CD4-positive, alpha-beta memory T cell (primary cell): ENCODE data around the gene ARTN. TPM values are rescaled to one million over a fixed set of nuclear protein-coding genes. Genes with fewer than 3 reads are reported as not detected.

Experiments
- CTCF ChIA-PET: fragments of 350-600 bp; sonication (Branson Sonifier 250); formaldehyde crosslinking; loops from one replicate; lab custom pipeline; 2021; ENCODE audit warnings: inconsistent platforms; ENCODE audit not compliant: partially characterized antibody; lab: Charles Lee
- POLR2A ChIA-PET: fragments of 350-600 bp; sonication (Branson Sonifier 250); formaldehyde crosslinking; loops from one replicate; lab custom pipeline; 2021; ENCODE audit not compliant: partially characterized antibody; lab: Charles Lee
- DNase-seq, 5 donors: peaks; one replicate each; pipeline versions ENCODE4 v3.0.0 to v3.0.0-alpha.2; 2020 to 2022; ENCODE audit warnings: mixed read lengths in 1 of 5
- H3K27ac ChIP-seq: one replicate; pipeline ENCODE4 v1.7.0; 2013; ENCODE audit warnings: low read depth, low read length
- H3K27me3 ChIP-seq: 2 replicates; pipeline ENCODE4 v1.7.0; 2013; ENCODE audit warnings: mild to moderate bottlenecking, low read length, moderate library complexity; ENCODE audit not compliant: insufficient read depth
- H3K36me3 ChIP-seq: 2 replicates; pipeline ENCODE4 v1.7.0; 2013; ENCODE audit warnings: mild to moderate bottlenecking, low read length, moderate library complexity; ENCODE audit not compliant: insufficient read depth
- H3K4me1 ChIP-seq: 2 replicates; pipeline ENCODE4 v1.7.0; 2013; ENCODE audit warnings: mild to moderate bottlenecking, low read length, moderate library complexity; ENCODE audit not compliant: insufficient read depth
- H3K4me3 ChIP-seq, 2 donors: one replicate each; pipeline ENCODE4 v1.7.0; 2013; ENCODE audit warnings: low read length in 2 of 2, mild to moderate bottlenecking in 1 of 2
- H3K9me3 ChIP-seq, 2 donors: one replicate each; pipeline ENCODE4 v1.7.0; 2013; ENCODE audit warnings: low read length in 2 of 2, control low read depth in 1 of 2; ENCODE audit not compliant: control insufficient read depth in 1 of 2
- H3K27ac Mint-ChIP-seq, 7 donors: one replicate each; pipeline ENCODE4 v1.8.0; 2020 to 2021; ENCODE audit warnings: mixed read lengths in 7 of 7, mild to moderate bottlenecking in 6 of 7, inconsistent platforms in 3 of 7, moderate library complexity in 3 of 7
- H3K27me3 Mint-ChIP-seq, 2 donors: one replicate each; pipeline ENCODE4 v1.8.0; 2020 to 2021; ENCODE audit warnings: mixed read lengths in 2 of 2
- H3K36me3 Mint-ChIP-seq, 2 donors: one replicate each; pipeline ENCODE4 v1.8.0; 2020 to 2021; ENCODE audit warnings: mixed read lengths in 2 of 2, inconsistent platforms in 1 of 2, mild to moderate bottlenecking in 1 of 2
- H3K4me1 Mint-ChIP-seq, 4 donors: one replicate each; pipeline ENCODE4 v1.8.0; 2020 to 2021; ENCODE audit warnings: mixed read lengths in 4 of 4, mild to moderate bottlenecking in 1 of 4
- H3K4me3 Mint-ChIP-seq, 8 donors: one replicate each; pipeline ENCODE4 v1.8.0; 2020 to 2021; ENCODE audit warnings: mixed read lengths in 8 of 8, mild to moderate bottlenecking in 7 of 8, moderate library complexity in 6 of 8, inconsistent platforms in 3 of 8
- H3K9me3 Mint-ChIP-seq, 8 donors: one replicate each; pipeline ENCODE4 v1.8.0; 2020 to 2021; ENCODE audit warnings: mixed read lengths in 8 of 8, mild to moderate bottlenecking in 5 of 8, inconsistent platforms in 3 of 8, moderate library complexity in 1 of 8
- intact Hi-C: fragments of 100-400 bp; cut with micrococcal nuclease; formaldehyde crosslinking; loops from one replicate; pipeline ENCODE4 v1.15.1; 2023
- polyA plus RNA-seq, 2 donors: library from polyadenylated mRNA; unstranded; fragments of 300-500 nt; fragmentation: Illumina TruSeq; gene quantifications; one replicate each; pipeline ENCODE4 v1.2.3, GENCODE V29; 2021
- total RNA-seq, 2 experiments: library from RNA; stranded (reverse); gene quantifications; one replicate each; pipeline ENCODE4 v1.2.3, GENCODE V29; 2021

Gene ARTN, protein sequence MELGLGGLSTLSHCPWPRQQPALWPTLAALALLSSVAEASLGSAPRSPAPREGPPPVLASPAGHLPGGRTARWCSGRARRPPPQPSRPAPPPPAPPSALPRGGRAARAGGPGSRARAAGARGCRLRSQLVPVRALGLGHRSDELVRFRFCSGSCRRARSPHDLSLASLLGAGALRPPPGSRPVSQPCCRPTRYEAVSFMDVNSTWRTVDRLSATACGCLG
- total RNA-seq (under 1 TPM in 1 of 2 experiments, not detected in 1; 0.41 TPM), polyA plus RNA-seq (not detected)

DNA sequence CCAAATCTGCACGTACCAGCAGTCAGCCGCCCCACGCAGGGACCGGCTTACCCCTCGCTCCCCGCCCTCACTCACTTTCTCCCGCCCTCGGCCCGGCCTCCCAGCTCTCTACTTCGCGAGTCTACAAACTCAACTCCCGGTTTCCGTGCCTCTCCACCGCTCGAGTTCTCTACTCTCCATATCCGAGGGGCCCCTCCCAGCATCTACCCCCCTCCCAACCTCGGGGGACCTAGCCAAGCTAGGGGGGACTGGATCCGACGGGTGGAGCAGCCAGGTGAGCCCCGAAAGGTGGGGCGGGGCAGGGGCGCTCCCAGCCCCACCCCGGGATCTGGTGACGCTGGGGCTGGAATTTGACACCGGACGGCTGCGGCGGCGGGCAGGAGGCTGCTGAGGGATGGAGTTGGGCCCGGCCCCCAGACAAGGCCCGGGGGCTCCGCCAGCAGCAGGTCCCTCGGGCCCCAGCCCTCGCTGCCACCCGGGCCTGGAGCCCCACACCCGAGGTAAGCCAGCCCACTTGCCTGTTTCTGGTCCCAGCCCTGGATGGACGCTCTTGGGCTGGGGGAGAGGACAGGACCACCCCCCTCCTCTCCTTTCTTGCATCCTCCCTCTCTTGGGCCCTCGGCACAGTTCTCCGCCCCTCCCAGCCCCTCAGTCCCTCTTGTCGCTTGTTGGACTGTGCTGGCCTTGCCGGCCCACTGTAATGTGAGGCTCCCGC lies at the start of gene ARTN:
ARTN (plus strand) TSS at position 416 of the 715 bp plus-strand sequence. CDS start 1,856 bp downstream, outside the sequence.
- CTCF ChIA-PET = interaction anchor here (0.8 to 5.4 kb wide), 12 partner anchors 8 to 404 kb away, joined by 3 to 91 read pairs (median 8); partner anchors contain the start of gene IPO13
- Mint-ChIP-seq H3K4me1 (peaks cover 3 to 24% (median 4%) of the 10 kb centered on the region in 4 donors), H3K4me3 (peak within 1 kb of the TSS in 7 of 8 donors; percentile 0 to 56 (median 17)), H3K36me3 (peaks cover 5% of the 10 kb centered on the region in 2 donors), H3K27me3 (peaks cover 16 to 21% of the 10 kb centered on the region in 2 donors), H3K9me3 (no peaks in the 10 kb centered on the region), H3K27ac (peak within 1 kb of the TSS in 3 of 7 donors; percentile 13 to 56 (median 43))
- H3K9me3 ChIP-seq = no peaks in the 10 kb centered on the region
- H3K4me3 ChIP-seq = no peak within 1 kb of the TSS
- H3K36me3 ChIP-seq = no peaks in the 10 kb centered on the region
- intact Hi-C loops = loop anchor here (5.0 kb wide), 2 partner anchors 104 to 706 kb away; no protein-coding TSS in a partner anchor
- H3K27ac ChIP-seq = no peak within 1 kb of the TSS
- no peak for DNase-seq
- H3K27me3 ChIP-seq = peaks cover 23% of the 10 kb centered on the region
- peaks cover 8% of the 10 kb centered on the region for H3K4me1 ChIP-seq
- POLR2A ChIA-PET = interaction anchor here (1.1 to 1.4 kb wide), 4 partner anchors 10 to 97 kb away, joined by 3 to 4 read pairs (median 4); partner anchors contain the start of genes ATP6V0B and IPO13

DNA sequence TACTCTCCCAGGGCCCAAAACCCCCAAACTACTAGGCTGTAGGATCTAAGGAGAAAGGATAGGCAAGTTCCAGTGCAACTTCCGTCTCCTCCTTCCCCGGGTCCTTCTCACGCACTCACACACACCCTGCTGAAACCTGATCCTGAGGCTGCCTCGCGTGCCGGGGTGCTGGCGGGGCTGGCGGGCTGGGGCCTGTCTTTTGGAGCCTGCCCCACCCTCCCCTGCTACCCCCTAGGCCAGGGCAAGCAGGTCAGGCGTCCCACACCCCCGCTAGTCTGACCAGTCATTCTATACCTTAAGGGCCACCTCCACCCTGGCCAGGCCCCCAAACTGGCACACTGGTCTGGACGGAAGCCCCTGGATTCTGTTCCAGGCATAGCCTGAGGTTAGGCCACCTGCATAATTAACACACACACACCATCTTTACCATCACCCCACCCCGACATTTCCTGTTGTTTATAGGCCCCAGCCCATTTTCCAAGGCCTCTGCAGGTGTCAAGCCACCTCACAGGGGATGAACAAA lies 48.3 kb upstream of the ARTN start:
- Mint-ChIP-seq H3K27ac (peak overlapping the region in 1 of 7 donors; percentile 11), H3K9me3 (no peaks in the 10 kb centered on the region)
- CTCF ChIA-PET = no interaction called here

DNA sequence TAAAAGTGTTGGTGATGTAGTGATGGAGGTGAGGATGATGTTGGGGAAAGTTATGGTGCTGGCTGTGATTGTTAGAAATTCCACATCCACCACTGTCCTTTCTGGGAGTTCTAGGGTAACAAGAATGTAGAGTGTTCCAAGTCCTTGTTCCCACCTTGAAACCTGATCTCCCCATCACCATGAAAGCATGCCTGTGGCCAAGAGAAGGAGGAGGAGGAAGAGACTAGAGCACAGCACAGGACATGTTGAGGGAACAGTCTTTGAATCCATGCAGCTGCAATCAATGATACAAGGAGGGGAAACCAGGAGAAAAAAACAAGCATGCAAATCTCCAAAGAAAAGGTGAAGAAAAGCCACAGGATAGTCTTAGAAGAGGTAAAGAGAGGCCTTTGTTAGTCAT lies 45.9 kb upstream of the ARTN start:
- Mint-ChIP-seq H3K4me1 (no peaks in the 10 kb centered on the region), H3K27ac (no peak overlapping the region), H3K4me3 (no peak overlapping the region), H3K36me3 (no peaks in the 10 kb centered on the region), H3K9me3 (no peaks in the 10 kb centered on the region), H3K27me3 (no peaks in the 10 kb centered on the region)
- intact Hi-C loops = no loop called here
- Histone ChIP-seq H3K27ac (no peak overlapping the region), H3K4me3 (no peak overlapping the region), H3K9me3 (no peaks in the 10 kb centered on the region), H3K27me3 (no peaks in the 10 kb centered on the region), H3K36me3 (no peaks in the 10 kb centered on the region), H3K4me1 (no peaks in the 10 kb centered on the region)
- ChIA-PET POLR2A (no interaction called here), CTCF (no interaction called here)
- DNase-seq = no peak

More for the DNA sequence above, 48.3 kb upstream of the ARTN start:
- H3K27ac ChIP-seq = no peak overlapping the region
- Mint-ChIP-seq H3K27me3 (no peaks in the 10 kb centered on the region), H3K36me3 (peaks cover 0 to 2% of the 10 kb centered on the region in 2 donors), H3K4me1 (no peaks in the 10 kb centered on the region), H3K4me3 (no peak overlapping the region)
- no peaks in the 10 kb centered on the region for H3K36me3 ChIP-seq
- POLR2A ChIA-PET = no interaction called here
- intact Hi-C loops = no loop called here
- H3K9me3 ChIP-seq = no peaks in the 10 kb centered on the region
- H3K4me1 ChIP-seq = no peaks in the 10 kb centered on the region
- H3K4me3 ChIP-seq = no peak overlapping the region
- H3K27me3 ChIP-seq = no peaks in the 10 kb centered on the region
- DNase-seq = no peak

DNA sequence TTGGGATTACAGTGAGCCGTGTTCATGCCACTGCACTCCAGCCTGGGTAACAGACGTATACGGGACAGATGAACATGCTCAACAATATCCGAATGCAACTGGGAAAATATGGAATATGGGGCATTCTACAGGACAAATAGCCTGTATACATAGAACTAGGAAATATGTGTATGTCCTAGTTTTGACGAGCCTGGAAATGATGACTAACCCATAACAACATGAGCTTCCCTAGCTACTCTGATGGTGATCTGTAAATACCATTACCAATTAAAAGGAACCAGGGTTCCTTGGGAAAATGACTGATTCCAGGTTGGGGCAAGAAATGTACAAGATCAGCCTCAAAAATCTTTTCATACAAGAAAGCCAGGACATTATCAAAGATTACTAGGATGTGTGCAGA lies 42.8 kb upstream of the ARTN start:
- intact Hi-C loops = no loop called here
- H3K27ac Mint-ChIP-seq = no peak overlapping the region
- CTCF ChIA-PET = no interaction called here

DNA sequence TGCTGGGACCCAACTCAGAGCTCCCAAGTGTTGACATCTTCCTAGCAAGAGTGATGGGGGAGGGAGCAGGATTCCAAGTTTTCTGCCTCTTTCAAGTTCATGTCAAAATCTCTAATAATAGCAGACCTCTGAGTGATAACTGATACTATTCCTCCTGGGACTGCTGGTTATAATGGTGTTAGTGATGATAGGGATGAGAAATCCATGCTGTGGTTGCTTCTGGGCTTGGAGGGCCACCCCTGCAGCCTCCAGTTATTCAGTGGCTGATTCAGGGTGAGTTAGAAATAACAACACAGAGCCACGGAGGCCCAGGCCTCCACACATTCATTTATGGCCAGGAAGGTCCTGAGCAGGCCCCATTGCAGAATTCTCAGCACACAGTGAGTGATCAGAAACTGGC lies 40.6 kb upstream of the ARTN start:
- ChIA-PET POLR2A (no interaction called here), CTCF (no interaction called here)
- H3K4me1 ChIP-seq = no peaks in the 10 kb centered on the region
- no peaks in the 10 kb centered on the region for H3K9me3 ChIP-seq
- no peaks in the 10 kb centered on the region for H3K27me3 ChIP-seq
- intact Hi-C loops = no loop called here
- H3K4me1 Mint-ChIP-seq = no peaks in the 10 kb centered on the region
- no peak overlapping the region for H3K27ac ChIP-seq
- peaks cover 3% of the 10 kb centered on the region for H3K36me3 ChIP-seq
- H3K4me3 ChIP-seq = no peak overlapping the region
- DNase-seq = no peak
- H3K36me3 Mint-ChIP-seq = peaks cover 27 to 29% of the 10 kb centered on the region in 2 donors
- H3K9me3 Mint-ChIP-seq = no peaks in the 10 kb centered on the region
- H3K27ac Mint-ChIP-seq = no peak overlapping the region
- H3K27me3 Mint-ChIP-seq = no peaks in the 10 kb centered on the region
- H3K4me3 Mint-ChIP-seq = no peak overlapping the region

More for the DNA sequence above, 42.8 kb upstream of the ARTN start:
- Histone ChIP-seq H3K4me1 (no peaks in the 10 kb centered on the region), H3K27me3 (no peaks in the 10 kb centered on the region), H3K36me3 (no peaks in the 10 kb centered on the region), H3K27ac (no peak overlapping the region), H3K9me3 (no peaks in the 10 kb centered on the region), H3K4me3 (no peak overlapping the region)
- Mint-ChIP-seq H3K27me3 (no peaks in the 10 kb centered on the region), H3K36me3 (peaks cover 16 to 21% of the 10 kb centered on the region in 2 donors), H3K4me1 (no peaks in the 10 kb centered on the region), H3K9me3 (no peaks in the 10 kb centered on the region), H3K4me3 (no peak overlapping the region)
- POLR2A ChIA-PET = no interaction called here
- DNase-seq = no peak

DNA sequence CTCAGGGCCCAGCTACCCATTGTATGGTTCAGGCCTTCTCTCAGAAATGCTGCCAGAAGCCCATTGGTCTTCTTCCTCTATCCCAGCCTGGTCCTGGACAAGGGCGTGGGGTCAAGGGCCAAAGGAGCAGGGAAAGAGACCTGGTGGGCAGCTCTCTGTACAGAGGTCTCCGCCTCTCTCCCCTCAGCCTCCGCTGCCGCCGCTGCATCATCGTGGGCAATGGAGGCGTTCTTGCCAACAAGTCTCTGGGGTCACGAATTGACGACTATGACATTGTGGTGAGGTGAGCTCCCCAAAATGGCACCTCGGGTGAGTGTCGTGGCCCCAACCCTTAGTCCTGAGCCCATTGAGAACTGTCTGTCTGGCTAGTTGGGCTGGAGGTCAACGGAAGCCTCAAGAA lies 34.6 kb upstream of the ARTN start:
- intact Hi-C loops = no loop called here
- Mint-ChIP-seq H3K27ac (no peak overlapping the region), H3K36me3 (peaks cover 36 to 46% of the 10 kb centered on the region in 2 donors), H3K4me1 (no peaks in the 10 kb centered on the region), H3K27me3 (no peaks in the 10 kb centered on the region), H3K9me3 (no peaks in the 10 kb centered on the region), H3K4me3 (no peak overlapping the region)
- Histone ChIP-seq H3K27ac (no peak overlapping the region), H3K36me3 (peaks cover 7% of the 10 kb centered on the region), H3K4me3 (no peak overlapping the region), H3K9me3 (no peaks in the 10 kb centered on the region), H3K27me3 (no peaks in the 10 kb centered on the region), H3K4me1 (no peaks in the 10 kb centered on the region)
- CTCF ChIA-PET = no interaction called here
- DNase-seq = no peak
- POLR2A ChIA-PET = no interaction called here

DNA sequence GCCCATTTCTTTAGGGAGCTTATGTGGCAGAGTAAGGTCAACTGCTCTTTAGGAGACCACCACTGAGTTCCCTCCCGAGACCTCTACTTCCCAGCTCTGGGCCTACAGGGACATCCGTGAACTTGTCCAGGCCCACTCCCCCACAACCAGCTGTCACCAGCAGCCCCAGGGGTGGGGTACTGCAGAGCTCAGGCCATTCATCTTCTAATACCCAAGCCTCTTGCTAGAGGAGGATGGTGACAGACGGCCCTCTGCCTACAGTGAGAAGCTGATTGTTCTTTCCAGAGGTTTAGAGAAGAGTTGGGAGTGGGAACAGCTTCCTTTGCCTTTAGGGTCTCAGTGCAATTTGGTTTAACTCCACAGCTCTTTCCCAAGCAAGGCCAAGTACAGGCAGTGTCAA lies 33.2 kb upstream of the ARTN start:
- H3K27ac Mint-ChIP-seq = peak overlapping the region in 1 of 7 donors; percentile 80
- H3K36me3 ChIP-seq = peaks cover 7% of the 10 kb centered on the region
- no peaks in the 10 kb centered on the region for H3K4me1 Mint-ChIP-seq
- intact Hi-C loops = no loop called here
- DNase-seq = no peak
- no peak overlapping the region for H3K27ac ChIP-seq
- peaks cover 23 to 34% of the 10 kb centered on the region in 2 donors for H3K36me3 Mint-ChIP-seq
- no peaks in the 10 kb centered on the region for H3K9me3 Mint-ChIP-seq
- H3K27me3 ChIP-seq = no peaks in the 10 kb centered on the region
- H3K9me3 ChIP-seq = no peaks in the 10 kb centered on the region
- no peaks in the 10 kb centered on the region for H3K4me1 ChIP-seq
- H3K27me3 Mint-ChIP-seq = no peaks in the 10 kb centered on the region
- CTCF ChIA-PET = no interaction called here
- no peak overlapping the region for H3K4me3 ChIP-seq
- POLR2A ChIA-PET = no interaction called here
- peak overlapping the region in 1 of 8 donors; percentile 24 for H3K4me3 Mint-ChIP-seq
